Stimulated activated CD4-positive, alpha-beta T cell treated with anti-CD3 and anti-CD28 coated beads, Interleukin-1b, Interleukin-23, amount 100 ng/mL, for 4 hours (primary cell): ENCODE data around the gene PUSL1.
"Not testable (repeated sequence)": the region's sequence is repeated elsewhere in the genome, so short reads cannot be mapped to it uniquely, and the experiment has no call there.

Experiments
- DNase-seq, 2 donors: peaks; one replicate each; pipeline ENCODE4 v3.0.0-alpha.2; 2020; ENCODE audit warnings: low read depth in 2 of 2

PUSL1 gene

DNA sequence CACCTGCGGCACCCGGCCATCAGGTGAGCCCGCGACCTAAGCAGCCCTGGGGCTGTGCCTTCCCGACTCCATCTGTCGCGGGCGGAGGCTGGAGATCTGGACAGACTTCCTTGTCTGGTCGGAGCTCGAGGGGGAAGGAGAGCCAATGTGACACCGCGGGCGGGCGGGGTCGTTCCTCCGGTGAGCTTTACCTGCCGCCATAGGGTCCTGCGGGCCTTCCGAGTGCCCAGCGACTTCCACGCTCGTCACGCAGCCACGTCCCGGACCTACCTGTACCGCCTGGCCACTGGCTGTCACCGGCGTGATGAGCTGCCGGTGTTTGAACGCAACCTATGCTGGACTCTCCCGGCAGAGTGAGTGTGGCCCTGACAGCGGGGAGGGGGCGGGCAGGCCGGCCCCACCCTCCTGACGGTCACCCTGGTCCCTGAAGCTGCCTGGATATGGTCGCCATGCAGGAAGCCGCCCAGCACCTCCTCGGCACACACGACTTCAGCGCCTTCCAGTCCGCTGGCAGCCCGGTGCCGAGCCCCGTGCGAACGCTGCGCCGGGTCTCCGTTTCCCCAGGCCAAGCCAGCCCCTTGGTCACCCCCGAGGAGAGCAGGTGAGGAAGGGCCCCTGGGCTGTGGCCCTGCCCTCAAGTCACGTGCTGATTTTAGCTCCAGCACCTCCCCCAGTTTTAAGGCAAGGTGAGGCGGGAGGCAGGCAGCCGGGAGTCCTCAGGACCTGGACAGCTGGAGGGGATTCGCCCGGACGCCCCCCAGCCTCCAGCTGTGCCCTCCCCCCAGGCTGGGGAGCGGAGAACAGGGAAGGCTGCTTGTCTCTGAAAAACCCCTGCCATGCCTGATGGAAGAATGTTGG is 1.1 kb downstream of the PUSL1 start:
- peak in 1 of 2 donors; percentile 21 for DNase-seq

DNA sequence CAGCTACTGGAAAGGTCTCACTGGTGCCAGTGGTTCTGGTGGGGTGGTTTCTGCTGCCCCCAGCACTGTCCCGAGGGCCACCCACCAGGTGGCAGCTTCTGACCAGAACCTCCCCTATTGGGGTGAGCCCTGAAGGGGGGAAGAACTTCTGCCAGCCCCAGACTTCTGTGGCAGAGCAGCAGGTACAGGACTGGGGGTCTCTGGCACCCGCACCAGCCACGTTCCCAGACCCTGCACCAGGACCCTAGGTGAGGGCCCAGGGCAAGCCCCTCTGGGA is 1.6 kb downstream of the PUSL1 start:
- no peak for DNase-seq

DNA sequence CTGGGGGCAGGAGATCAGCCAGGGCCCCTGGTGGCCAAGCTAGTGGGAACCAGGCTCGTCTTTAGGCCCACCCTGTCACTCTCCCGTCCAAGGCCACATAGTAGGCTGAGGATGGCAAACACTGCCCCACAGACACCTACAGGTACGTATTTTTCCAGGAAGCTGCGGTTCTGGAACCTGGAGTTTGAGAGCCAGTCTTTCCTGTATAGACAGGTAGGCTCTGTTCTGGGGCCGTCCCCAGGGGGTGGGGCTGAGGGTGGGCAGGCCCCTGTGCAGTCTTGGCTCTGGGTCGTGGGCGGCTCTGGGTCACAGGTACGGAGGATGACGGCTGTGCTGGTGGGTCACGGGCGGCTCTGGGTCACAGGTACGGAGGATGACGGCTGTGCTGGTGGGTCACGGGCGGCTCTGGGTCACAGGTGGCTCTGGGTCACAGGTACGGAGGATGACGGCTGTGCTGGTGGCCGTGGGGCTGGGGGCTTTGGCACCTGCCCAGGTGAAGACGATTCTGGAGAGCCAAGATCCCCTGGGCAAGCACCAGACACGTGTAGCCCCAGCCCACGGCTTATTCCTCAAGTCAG is 2.2 kb downstream of the PUSL1 start:
- DNase-seq, result no peak

DNA sequence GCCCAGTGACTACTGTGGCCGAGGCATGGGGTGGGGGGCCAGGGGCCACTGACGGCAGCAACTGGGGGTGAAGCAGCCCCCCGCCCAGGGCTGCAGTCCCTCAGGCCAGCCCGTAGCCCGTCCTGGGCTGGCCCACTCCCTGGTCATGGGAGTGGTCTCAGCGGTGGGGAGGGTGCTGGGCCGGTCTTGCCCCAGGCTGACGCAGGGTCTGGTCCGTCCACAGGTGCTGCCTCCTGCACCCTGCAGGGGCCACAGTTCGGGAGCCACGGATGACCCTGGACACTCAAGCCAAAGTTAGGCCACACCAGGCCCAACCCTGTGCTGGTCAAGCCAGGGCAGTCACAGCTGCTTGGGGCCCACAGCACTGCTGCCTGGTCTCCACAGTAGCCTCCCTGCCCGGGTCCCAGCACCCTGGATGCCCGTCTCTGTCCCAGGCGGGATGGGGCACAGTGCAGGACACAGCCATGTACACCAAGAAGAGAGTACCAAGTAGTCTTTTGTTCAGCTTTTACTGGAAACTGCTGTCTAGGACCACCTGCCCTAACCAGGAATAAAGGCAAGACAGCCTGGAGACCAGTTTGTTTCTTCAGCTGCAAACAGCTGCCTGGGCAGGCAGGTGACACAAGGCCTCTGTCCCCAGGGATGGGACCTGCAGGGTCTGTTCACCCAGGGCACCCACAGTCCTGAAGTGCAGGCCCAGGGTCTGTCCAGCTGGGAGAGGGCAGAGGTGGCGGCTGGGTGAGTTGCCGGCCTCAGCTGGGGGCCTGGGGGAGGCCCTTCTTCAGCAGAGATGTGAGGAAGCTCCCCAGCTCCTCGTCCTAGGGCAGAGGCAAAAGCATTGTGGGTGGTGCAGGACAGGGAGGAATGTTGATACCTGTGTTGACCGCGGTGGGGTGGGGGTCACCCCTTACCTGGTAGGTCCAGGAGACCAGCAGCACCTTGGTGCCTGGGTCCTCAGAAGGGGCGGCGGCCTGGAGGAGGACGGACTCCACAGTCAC is 3.0 kb downstream of the PUSL1 start:
- no peak for DNase-seq

DNA sequence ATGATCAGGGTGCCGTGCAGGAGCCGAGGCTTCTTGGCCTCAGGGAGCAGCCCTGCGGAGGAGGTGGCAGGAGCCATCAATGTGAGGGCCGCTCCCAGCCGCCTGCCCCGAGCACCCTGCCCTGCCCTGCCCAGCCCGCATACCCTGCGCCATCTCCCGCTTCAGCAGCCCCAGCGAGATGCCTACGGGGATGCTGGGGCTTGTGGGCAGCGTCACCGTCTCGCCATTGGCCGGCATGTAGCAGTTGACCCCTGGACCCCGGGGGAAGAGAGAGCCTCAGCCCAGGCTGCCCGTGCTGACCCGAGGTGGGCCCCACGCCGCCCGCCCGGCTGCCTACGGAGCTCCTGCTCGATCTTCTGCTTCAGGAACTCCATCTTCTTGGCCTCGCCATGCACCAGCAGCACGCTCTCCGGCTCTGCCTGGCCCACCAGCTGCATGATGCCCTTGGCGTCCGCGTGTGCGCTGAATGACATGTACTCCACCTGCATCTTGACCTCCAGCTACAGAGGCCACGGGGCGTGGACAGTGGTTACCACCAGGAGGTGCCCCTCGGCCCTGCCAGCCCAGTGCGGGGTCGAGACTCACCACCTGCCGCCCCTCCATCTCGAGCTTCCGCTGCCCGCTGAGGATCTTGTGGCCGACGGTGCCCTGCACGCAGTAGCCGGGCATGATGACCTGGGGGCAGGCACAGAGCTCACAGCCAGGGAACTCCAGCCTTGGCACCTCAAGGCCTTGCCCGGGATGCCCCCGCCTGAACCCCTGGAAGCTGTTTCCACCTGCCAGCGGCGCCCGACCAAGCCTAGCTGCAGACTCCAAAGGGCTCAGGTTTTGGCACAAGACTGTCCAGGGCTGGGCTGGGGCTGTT is 4.3 kb downstream of the PUSL1 start:
- DNase-seq, result no peak

DNA sequence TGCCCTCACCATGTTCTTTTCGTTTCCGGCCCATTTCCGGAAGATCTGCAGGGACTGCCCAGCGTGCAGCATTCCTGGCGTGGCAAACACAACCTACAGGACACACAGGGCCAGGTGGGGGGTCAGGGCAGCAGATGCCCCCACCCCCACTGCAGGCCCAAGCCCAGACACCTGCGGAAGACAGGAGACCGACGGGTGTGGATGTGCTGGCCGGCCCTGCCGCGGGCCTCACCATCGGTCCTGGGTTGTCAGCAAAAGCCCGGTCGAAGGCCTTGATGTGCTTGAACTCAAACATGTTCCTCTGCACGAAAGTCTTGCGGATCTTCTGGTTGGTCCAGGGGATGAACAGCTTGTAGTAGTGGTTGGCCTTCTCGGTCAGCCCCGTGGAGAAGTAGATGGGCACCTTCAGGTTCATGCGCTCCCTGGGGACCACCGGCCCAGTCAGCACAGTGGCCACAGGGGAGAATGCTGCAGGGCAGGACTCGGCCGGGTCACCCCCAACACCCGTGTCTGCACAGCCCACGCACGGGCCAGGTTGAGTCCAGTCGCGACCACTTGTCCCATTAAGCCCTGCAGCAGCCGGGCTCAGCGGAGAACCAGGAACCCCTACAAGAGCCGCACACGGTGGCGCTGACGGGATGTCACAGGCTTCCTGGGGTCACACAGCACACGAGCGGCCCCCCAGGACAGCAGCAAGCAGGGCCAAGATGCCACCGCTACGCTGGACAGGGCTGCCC is 5.3 kb downstream of the PUSL1 start:
- DNase-seq, result no peak

DNA sequence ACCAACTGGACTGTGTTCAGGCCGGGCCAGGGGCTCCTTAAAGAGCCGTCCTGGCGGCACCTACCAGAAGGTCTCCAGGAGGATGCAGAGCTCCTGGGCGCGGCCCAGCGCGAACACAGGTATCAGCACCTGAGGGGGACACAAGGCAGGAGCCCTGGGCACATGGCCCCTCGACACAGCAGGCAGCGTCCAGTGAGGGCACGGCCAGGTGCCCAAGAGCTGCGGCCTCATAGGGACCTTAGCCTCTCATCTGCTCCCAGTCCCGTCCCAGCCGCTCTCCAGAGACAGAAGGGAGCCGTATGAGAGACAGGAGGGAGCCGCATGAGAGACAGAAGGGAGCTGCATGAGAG is 5.8 kb downstream of the PUSL1 start:
- no peak for DNase-seq

DNA sequence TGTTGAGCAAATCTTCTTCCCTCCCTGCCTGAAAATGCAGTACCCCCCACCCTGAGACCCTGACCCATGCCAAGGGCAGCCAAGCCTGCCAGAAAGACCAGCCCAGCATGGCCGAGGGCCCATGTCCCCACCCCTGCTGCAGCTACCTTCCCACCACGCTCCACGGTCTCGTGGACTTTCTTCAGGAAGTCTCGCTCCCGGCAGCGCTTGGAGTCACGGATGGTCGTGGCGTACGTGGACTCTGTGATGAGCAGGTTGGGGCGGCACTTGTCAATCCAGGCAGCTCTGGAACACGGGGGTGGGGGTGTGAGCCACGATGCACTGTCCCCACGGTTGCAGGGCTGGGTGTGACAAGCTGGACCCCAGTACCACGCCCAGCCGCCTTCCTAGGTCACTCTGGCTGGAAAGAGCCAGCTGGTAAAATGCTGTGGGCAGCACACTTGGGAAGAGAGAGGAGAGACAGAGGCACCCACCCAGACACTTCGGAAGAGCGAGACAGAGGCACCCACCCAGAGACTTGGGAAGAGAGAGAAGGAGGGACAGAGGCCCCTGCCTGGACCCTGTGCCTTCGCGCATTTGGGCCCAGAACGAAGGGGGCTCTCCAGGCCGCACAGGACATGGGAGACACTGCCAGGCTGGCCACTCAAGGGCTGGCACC is 6.4 kb downstream of the PUSL1 start:
- no peak for DNase-seq

DNA sequence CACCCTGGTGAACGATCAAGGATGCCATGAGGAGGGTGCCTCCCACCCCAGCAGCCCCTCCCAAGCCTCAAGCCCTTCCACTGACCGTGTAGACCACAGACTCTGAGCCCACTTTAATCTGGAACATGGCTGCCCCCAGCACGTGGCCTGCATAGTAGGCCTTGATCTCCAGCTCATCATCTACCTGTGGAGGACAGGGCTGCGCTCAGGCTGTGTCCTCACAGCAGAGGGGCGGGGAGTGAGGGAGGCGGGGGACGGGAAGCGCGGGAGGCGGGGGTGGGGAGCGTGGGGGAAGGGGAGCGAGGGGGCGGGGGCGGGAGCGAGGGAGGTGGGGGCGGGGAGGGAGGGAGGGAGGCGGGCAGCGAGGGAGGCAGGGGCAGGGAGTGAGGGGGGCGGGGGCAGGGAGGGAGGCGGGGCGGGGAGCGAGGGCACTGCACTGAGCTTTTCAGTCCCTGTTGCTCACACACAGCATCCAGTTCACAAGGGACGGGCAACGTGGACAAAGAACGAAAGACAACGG is 7.1 kb downstream of the PUSL1 start:
- no peak for DNase-seq

DNA sequence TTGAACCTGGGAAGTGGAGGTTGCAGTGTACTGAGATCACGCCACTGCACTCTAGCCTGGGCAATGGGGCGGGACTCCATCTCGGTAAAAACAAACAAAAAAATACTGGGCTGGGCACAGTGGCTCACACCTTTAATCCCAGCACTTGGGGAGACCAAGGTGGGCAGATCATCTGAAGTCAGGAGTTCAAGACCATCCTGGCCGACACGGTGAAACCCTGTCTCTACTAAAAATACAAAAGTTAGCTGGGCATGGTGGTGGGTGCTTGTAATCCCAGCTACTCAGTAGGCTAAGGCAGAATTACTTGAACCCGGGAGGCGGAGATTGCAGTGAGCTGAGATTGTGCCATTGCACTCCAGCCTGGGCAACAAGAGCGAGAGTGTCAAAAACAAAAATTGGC is 7.8 kb downstream of the PUSL1 start:
- not testable (repeated sequence) for DNase-seq

DNA sequence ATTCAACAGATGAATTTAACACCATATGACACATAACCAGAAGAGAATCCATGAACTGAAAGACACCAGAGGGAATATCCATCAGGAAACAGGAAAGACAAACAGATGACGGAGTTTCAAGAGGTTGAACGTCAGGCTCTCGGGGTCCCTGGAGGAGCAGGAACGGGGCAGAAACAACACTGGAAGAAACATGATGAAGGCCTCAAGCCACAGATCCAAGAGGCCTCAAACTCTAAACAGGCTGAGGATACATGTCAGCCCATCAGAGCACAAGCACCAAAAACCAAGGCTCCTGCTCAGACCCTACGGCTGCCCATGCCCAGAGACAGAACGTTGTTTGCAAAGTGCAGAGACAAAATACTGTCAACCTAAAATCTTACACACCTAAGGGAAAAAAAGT is 9.0 kb downstream of the PUSL1 start:
- no peak for DNase-seq

DNA sequence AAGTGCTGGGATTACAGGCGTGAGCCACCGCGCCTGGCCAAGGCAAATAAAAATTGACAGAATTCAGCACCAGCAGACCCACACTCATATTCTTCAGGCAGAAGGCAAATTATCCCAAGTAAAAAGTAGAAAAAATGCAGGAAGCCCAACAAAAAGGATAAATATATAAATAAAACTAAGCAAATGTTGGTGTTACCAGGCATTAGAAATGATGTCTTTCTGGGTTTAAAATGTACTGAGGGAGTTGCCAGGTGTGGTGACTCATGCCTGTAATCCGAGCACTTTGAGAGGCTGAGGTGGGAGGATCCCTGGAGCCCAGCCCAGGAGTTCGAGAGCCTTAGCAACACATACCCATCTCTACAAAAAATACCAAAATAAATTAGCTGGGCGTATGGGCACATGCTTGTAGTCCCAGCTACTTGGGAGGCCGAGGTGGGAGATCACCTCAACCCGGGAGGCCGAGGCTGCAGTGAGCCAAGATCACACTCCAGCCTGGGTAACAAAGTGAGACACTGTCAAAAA is 9.8 kb downstream of the PUSL1 start:
- DNase-seq, result no peak

DNA sequence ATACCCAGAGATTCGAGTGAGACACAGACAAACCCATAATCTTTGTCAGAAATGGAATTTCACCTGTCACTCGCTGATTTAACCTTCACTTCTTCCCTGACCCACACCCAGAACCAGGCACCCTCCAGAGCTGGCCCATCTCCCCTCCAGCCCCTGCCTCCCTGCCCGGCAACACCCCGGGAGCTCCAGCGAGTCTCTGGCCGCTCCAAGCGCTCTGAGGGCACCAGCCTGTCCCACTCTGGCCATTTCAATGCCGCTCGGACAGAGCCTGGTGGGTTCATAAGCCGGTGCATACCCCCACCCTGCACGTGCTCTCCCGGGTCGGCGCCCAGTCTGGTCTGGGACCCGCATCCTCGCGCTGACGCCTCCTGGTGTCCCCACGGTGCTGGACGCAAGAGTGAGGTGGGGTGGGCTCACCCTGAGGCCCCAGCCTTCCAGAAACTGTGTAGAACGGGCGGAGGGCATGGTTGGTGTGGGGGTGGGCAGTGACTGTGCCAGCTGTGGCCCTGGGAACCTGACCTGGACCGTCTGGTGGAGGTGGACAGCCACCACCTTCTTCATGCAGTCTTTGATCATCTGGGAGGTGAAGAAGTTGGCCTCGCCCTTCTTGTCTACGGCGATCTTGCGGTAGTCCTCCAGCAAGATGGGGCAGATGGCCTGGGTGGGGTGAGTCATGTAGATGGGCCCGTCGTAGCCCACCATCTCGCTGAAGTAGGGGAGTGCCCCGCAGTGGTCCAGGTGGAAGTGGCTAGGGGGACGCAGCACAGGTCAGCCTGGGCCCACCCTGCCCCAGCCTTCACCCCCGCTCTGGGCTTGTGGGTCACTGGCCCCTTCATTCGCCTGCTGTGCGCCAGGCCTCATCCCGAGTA is 10.6 kb downstream of the PUSL1 start:
- no peak for DNase-seq

DNA sequence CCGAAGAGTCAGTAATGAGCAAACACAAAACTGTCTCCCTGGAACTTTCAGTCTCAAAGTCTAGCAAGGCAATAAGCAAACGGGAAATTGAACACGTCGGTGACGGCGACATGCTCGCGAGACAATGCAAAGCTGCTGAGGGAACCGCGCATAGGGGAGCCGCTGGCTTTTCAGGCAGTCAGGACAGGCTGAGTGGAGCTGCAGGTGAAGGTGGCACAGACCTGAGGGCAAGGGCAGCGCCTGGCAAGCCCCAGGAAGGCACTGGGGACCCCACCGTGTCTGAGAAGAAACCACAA is 11.2 kb downstream of the PUSL1 start:
- no peak for DNase-seq

DNA sequence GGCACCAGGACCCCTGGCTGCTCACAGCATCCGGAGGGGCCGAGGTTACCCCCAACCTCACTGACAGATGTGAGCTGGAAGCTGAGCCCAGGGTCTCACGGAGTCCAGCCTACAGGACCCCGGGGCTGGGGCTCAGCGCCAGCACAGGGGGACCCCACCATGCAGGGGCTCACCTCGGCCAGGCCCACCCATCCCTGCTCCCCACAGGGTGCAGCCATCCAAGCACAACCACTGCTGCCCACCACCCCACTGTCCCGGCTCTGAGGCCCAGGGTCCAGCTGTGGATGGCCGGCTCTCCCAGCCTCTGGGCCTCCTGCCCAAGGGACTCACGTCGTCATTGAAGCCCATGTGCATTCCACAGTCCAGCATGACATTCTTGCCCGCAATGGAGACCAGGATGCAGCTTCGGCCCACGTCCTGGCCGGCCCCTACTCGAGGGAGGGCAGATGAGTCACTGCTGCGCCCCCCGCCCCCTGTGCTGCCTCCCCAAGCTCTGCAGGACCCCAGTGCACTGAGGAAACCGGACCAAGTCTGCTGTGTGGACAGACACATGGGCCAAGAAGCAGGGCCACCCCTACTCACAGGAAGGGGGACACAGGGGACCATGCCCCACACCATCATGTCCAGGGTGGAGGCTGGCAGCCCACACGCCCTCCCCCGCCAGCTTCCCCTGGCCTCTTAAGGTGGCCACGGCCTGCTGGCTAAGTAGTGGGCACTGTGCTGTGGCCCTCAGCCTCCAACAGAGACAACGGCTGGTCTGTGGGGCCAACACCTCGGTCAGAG is 12.5 kb downstream of the PUSL1 start:
- DNase-seq, result no peak

DNA sequence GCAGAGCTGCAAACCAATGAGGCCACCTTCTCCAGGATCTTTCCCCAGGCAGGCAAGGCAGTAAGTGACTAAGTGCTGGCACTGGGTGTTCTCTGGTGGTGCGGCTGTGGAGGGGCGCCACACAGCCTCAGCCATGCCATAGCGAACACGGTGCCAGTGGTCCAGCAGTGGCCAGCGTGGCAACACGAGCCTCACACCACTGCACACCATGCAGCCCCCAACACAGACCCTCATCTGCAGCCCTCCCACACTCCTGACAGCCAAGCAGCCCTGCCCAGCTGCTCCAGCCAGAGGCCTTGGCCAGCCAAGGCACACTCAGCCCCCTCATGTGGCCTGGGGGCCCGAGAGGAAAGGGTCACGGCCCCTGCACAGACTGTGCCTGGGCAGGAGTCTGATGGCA is 13.1 kb downstream of the PUSL1 start:
- no peak for DNase-seq

DNA sequence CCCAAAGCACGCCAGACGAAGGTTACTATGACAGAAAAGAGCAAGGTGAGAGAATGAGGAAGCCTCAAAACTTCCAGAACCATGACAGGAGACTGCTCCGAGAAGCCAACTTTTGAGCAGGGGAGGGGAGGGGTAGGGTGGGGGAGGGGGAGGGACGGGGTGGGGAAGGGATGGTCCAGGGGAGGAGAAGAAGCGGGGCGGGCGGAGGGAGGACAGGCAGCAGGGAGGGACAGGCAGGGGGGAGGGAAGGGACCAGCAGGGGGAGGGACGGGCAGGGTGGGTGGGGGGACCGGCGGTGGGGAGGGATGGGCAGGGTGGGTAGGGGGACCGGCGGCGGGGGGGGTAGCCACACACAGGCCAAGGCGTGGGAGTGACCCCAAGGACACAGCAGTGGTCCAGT is 14.0 kb downstream of the PUSL1 start:
- DNase-seq, result no peak

DNA sequence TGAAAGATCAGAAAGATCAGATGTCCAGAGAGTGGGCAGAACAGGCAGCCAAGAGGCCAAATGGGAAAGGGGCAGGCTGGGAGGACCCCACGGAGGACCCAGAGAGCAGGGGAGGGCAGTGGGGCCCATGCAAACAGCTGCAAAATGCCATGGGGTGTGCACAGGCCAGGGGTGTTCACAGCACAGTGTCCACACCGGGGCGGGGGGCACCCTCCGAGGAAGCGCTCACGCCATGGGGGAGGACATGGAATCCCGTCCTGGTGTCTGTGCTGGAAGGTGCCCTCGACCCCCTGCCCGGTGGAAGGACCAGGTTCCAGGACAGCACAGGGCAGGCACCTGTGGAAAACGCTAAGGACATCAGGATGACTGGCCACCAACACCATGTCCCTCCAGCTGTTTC is 14.6 kb downstream of the PUSL1 start:
- DNase-seq, result no peak
